Spinal cord (tissue), 10 donors: ENCODE data around the gene NCR3LG1. TPM values are rescaled to one million over a fixed set of nuclear protein-coding genes. Genes with fewer than 3 reads are reported as not detected.

Experiments used
- DNase-seq, 6 donors: peaks; one replicate each; pipeline versions ENCODE4 v3.0.0 to v3.0.0-alpha.2; 2013 to 2015; ENCODE audit warnings: low spot score in 6 of 6, low read depth in 4 of 6
- H3K27ac ChIP-seq: one replicate; pipeline ENCODE4 v1.5.1; 2013; ENCODE audit warnings: low read depth, low read length, control low read depth
- H3K27me3 ChIP-seq: one replicate; pipeline ENCODE4 v1.6.1; 2013; ENCODE audit warnings: low read length; ENCODE audit not compliant: control insufficient read depth, insufficient read depth
- H3K36me3 ChIP-seq: one replicate; pipeline ENCODE4 v1.6.1; 2013; ENCODE audit warnings: low read length; ENCODE audit not compliant: control insufficient read depth, insufficient read depth
- H3K4me1 ChIP-seq: one replicate; pipeline ENCODE4 v1.6.1; 2013; ENCODE audit warnings: low read length; ENCODE audit not compliant: control insufficient read depth, insufficient read depth
- H3K4me3 ChIP-seq: one replicate; pipeline ENCODE4 v1.5.1; 2013; ENCODE audit warnings: low read depth, low read length, control low read depth
- H3K9me3 ChIP-seq: one replicate; pipeline ENCODE4 v1.6.1; 2013; ENCODE audit warnings: low read length; ENCODE audit not compliant: control insufficient read depth, insufficient read depth
- WGBS: methylation state at CpG from one replicate; pipeline ENCODE4 v1.1.5; 2013; ENCODE audit warnings: missing lambda C conversion rate; ENCODE audit not compliant: insufficient coverage; 5-methylcytosine and 5-hydroxymethylcytosine counted together
- long read RNA-seq, 4 donors: transcript quantifications; one replicate each; lab custom pipeline, GENCODE V29; 2026
- polyA plus RNA-seq, 2 donors: library from polyadenylated mRNA; unstranded; fragments of 120-200 nt; gene quantifications; one replicate each; pipeline ENCODE4 v1.2.1, GENCODE V29; 2013; ENCODE audit not compliant: insufficient read length in 2 of 2
- total RNA-seq, 2 donors: library from RNA; depleted of rRNA in 1 of 2; stranded (reverse); fragments of 120-200 nt in 1 of 2; fragments of >200 nt in 1 of 2; gene quantifications; one replicate each; pipeline versions ENCODE4 v1.2.3 to v1.2.4, GENCODE V29; 2013 to 2014
- donor health status: healthy.

NCR3LG1 gene, protein sequence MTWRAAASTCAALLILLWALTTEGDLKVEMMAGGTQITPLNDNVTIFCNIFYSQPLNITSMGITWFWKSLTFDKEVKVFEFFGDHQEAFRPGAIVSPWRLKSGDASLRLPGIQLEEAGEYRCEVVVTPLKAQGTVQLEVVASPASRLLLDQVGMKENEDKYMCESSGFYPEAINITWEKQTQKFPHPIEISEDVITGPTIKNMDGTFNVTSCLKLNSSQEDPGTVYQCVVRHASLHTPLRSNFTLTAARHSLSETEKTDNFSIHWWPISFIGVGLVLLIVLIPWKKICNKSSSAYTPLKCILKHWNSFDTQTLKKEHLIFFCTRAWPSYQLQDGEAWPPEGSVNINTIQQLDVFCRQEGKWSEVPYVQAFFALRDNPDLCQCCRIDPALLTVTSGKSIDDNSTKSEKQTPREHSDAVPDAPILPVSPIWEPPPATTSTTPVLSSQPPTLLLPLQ
- total RNA-seq, result 10 to 100 TPM in 1 of 2 donors, 1 to 10 TPM in 1; 6.3 to 14.4 TPM
- polyA plus RNA-seq, result 1 to 10 TPM; 7.0 to 9.1 TPM
- long read RNA-seq, donor 1, full-length matches to known transcripts, result 1 of 1 reads
- long read RNA-seq, donor 1, partial matches to known transcripts, result 0 of 1 reads
- long read RNA-seq, donor 1, other reads (novel, unspliced or antisense), result 0 of 1 reads
- long read RNA-seq, donor 2, result 0 reads
- long read RNA-seq, donor 3, result 0 reads
- long read RNA-seq, donor 4, result 0 reads

DNA sequence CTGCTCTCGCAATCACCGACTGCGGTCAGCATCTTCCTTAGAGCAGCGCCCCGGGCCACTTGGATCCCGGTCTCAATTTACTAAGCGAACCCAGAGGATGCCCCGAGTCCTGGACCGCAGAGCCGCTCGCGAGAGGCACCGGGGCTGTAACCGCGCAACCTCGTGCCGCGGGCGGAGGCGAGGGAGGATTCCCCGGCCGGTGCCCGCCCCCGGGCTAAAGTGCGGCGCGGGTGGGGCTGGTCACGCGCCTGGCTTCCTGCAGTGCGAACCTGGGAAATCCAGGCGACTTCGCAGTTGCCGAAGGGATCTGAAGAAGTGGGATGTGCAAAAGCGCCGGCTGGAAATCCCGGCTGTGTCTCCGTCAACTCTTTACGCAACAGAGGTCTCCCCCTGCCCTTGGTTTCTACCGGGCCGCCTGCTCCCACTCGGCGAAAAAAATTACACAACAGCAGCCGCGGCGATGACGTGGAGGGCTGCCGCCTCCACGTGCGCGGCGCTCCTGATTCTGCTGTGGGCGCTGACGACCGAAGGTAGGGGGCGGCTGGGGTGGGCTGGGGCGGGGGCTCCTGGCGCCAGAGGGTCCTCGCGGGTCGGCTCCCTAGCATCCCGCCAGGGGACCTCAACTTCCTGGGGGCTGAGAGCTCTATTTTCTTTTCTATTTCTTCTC is at the start of gene NCR3LG1:
Gene NCR3LG1, plus strand, starts transcription at position 291 of the 667 bp plus-strand sequence. Its CDS starts 170 bp downstream, at position 461.
- under 1% methylated on average over 60 of the region's 61 CpGs for WGBS

DNA sequence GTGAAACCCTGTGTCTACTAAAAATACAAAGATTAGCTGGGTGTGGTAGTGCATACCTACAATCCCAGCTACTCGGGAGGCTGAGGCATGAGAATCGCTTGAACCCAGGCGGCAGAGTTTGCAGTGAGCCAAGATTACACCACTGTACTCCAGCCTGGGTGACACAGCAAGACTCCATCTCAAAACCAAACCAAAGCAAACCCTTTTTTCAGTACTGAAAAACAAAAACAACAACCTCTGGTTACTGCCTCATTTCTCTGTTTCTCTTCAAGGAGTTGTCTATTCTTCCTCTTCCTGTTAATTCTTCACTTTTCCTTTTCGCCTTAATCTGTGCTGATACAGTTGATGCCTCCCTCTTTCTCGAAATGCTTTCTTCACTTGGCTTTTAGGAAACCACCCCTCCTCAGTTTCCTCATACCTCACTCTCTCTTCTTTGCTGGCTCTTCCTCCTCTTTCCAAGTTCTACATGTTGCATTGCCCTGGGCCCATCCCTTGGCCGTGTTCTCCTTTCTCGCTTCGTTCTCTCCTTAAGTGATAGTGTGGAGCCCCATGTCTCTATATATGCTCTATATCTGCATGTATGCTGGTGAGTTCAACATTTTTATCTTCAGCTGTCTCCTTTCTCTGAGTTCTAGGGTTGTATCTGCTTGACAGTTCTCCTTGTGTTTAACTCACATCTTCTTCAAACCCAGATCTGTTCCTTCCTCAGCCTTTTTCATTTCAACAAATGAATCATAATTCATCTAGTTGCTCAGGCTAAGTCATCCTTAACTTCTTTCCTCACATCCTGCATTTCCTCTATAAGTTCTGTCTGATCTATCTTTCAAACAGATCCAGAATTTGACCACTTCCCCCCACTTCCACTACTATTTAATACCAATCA is 38.0 kb upstream of the NCR3LG1 start:
- 96% methylated on average over 5 of the region's 8 CpGs for WGBS
- no peaks in the 10 kb centered on the region for H3K9me3 ChIP-seq
- no peak overlapping the region for H3K4me3 ChIP-seq
- no peaks in the 10 kb centered on the region for H3K4me1 ChIP-seq
- H3K27ac ChIP-seq, result no peak overlapping the region
- peaks cover 17% of the 10 kb centered on the region for H3K36me3 ChIP-seq
- DNase-seq, result no peak
- no peaks in the 10 kb centered on the region for H3K27me3 ChIP-seq

More for the DNA sequence above, at the start of gene NCR3LG1:
- Histone ChIP-seq H3K27ac (peak within 1 kb of the TSS; percentile 57), H3K36me3 (no peaks in the 10 kb centered on the region), H3K9me3 (no peaks in the 10 kb centered on the region), H3K27me3 (peaks cover 15% of the 10 kb centered on the region), H3K4me1 (peaks cover 17% of the 10 kb centered on the region), H3K4me3 (peak within 1 kb of the TSS; percentile 41)
- peak; percentile 17 to 91 (median 46) for DNase-seq

DNA sequence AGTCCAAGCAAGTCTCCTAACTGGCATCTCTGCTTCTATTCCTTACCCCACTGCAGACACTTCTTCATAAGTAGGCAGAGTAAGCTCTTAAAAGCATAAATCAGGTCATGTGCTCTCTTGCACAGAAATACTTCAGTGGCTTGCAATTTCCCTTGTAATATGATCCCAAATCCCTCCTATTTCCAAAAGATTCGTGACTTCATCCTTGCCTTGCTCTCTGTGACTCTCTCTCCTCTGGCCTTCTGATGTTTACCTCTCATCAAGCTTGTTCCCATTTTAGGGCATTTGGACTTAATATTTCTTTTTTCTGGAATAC is 37.4 kb upstream of the NCR3LG1 start:
- no peak overlapping the region for H3K4me3 ChIP-seq
- H3K36me3 ChIP-seq, result peaks cover 15% of the 10 kb centered on the region
- WGBS, result 75% methylated on average over 1 of the region's 1 CpG

DNA sequence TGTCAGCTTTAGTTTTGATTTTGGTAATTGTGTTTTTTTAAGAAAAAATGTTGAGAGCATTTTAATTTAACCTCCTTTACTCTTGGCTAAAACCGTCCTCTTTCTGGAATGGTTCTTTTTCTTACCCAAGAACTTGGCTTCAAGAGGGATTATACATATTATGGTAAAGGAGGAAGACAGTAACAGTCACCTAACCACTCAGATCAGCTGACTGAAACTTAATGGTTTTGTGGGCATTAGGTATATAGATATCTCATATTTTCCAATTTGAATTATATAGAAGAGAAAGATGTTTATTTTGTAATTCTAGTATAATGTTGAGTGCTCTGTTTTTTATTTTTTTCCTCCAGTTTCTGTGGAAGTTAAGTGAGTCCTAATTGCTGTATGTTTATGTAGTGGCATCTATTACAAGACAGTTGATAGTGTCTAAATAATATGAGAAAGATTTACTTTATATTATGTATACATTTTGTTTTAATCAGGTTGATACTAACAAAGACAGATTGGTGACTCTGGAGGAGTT is 36.6 kb upstream of the NCR3LG1 start:
- H3K4me1 ChIP-seq, result no peaks in the 10 kb centered on the region
- H3K27me3 ChIP-seq, result no peaks in the 10 kb centered on the region
- no peak overlapping the region for H3K4me3 ChIP-seq
- H3K36me3 ChIP-seq, result peaks cover 15% of the 10 kb centered on the region
- DNase-seq, result no peak
- no peaks in the 10 kb centered on the region for H3K9me3 ChIP-seq
- no peak overlapping the region for H3K27ac ChIP-seq
- WGBS, result no CpG with 5 or more reads among the region's 1 CpG

More for the DNA sequence above, 37.4 kb upstream of the NCR3LG1 start:
- Histone ChIP-seq H3K4me1 (no peaks in the 10 kb centered on the region), H3K27me3 (no peaks in the 10 kb centered on the region), H3K9me3 (no peaks in the 10 kb centered on the region), H3K27ac (no peak overlapping the region)
- no peak for DNase-seq

DNA sequence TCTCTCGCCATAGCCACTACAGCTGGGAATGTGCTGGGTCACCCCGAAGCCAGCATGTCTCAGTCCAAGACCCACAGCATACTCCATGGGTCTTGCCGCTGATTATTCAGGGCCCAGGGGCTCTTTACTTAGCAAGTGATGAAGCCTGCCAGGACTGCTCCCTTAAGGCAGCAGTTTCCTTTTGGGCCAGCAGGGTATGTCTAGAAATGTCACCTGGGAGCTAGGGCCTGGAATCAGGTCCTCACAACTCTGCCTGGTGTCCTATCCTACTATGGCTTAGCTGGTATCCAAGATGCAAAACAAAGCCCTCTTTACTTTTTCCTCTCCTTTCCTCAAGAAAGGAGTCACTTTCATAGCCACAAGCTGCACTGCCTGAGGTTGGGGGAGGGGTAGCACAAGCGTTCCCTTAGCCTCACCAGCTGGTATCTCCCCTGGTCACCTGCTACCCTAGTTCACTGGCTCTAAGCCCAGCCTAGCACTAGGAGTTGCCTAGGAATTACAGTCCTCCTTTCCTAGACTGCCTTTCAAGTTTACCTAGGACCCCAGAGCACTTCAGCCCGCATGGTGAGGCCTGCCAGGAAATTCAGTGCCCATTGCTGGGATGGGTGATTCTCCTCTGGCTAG is 22.6 kb upstream of the NCR3LG1 start:
- Histone ChIP-seq H3K36me3 (peaks cover 8% of the 10 kb centered on the region), H3K4me1 (no peaks in the 10 kb centered on the region), H3K4me3 (no peak overlapping the region), H3K9me3 (no peaks in the 10 kb centered on the region), H3K27me3 (no peaks in the 10 kb centered on the region), H3K27ac (no peak overlapping the region)
- DNase-seq, result peak in 1 of 6 donors; percentile 15
- WGBS, result 77% methylated on average over 5 of the region's 5 CpGs

DNA sequence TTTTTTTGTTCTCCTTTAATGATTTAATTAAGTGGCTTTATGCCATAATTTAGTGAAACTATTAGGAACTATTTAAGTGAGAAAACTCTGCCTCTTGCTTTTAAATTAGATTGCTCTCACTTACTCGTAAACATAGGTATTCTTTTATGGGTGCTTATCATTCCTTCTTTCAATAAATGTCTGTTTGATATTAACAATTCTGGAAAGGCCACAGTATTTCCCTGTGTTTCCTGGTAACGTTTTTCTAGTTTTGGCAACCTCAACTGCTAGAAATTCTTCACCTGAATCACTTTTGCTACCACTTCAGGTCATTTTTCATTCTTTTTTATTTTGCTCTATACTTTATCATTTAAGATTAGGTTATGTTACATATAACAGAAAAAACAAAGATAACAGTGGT is 19.9 kb upstream of the NCR3LG1 start:
- H3K4me3 ChIP-seq, result no peak overlapping the region
- WGBS, result no CpG with 5 or more reads among the region's 2 CpGs
- no peak overlapping the region for H3K27ac ChIP-seq
- DNase-seq, result no peak
- no peaks in the 10 kb centered on the region for H3K27me3 ChIP-seq
- no peaks in the 10 kb centered on the region for H3K4me1 ChIP-seq
- H3K9me3 ChIP-seq, result no peaks in the 10 kb centered on the region
- peaks cover 8% of the 10 kb centered on the region for H3K36me3 ChIP-seq

DNA sequence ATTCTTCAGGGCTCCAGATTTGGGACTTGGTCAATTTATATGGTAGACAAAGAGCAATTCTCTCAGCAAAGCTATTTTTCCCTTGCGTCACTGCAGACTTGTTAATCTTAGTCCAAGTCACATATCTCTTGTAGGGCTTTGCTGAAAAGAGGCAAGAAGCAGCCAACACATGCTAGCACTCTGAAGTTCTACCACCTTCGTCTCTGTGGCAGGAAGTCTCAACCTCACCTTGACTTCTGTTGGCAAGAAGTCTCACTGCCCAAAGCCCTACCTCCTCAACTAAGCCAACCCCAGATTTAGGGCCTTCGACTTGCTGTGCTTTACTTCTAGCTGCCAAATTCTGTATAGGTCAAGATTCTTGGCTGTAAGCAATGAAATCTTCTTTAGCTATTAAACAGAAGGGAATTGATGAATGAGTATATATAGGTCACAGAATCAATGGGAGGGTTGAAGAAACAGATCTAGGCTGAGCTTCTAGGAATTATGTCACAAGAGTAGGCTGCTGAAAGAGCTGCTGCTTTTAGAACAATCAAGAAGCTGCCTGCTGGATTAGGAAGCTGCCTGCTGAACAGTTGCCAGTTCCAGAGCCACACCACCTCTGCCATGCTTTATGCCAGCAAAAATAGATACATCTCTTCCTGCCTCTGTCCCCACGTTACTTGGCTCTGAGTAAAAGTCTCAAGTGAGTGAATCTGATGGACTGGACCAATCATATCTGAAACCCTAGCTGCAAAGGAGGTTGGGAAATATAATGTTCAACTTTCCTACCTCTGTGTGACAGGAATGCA is 17.6 kb upstream of the NCR3LG1 start:
- no peak overlapping the region for H3K27ac ChIP-seq
- peaks cover 8% of the 10 kb centered on the region for H3K36me3 ChIP-seq
- WGBS, result 100% methylated on average over 3 of the region's 4 CpGs
- H3K4me1 ChIP-seq, result no peaks in the 10 kb centered on the region
- no peaks in the 10 kb centered on the region for H3K27me3 ChIP-seq
- H3K4me3 ChIP-seq, result no peak overlapping the region
- DNase-seq, result no peak
- H3K9me3 ChIP-seq, result no peaks in the 10 kb centered on the region

DNA sequence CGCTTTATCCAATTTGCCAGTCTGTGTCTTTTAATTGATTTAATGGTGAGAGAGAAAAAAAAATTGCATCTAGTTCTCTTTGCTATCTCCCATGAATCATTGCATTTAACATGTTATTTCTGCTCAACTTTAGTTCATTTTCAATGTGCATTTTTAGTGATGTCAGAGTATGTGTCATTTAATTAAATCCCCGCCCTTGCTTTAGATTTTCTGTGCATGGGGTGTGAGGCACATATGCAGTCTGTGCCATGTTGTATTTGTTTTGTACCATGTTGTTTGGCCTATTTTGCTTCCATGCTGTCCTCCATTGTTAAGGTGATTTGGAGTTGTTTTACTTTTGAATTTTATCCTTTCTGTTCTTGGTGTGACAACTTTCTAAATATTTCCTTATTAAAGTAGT is 8.3 kb upstream of the NCR3LG1 start:
- Histone ChIP-seq H3K4me1 (no peaks in the 10 kb centered on the region), H3K27ac (no peak overlapping the region), H3K36me3 (no peaks in the 10 kb centered on the region), H3K4me3 (no peak overlapping the region), H3K9me3 (no peaks in the 10 kb centered on the region), H3K27me3 (no peaks in the 10 kb centered on the region)
- no peak for DNase-seq
- 100% methylated on average over 1 of the region's 2 CpGs for WGBS
